Kidney epithelial cell (primary cell): ENCODE measurements around the gene SFTPB. TPM values are rescaled to one million over a fixed set of nuclear protein-coding genes. Genes with fewer than 3 reads are reported as not detected.

ENCODE experiments used
- DNase-seq: peaks from one replicate; pipeline ENCODE4 v3.0.0-alpha.2; 2010; ENCODE audit warnings: low read depth
- H3K27me3 ChIP-seq: 2 replicates; pipeline ENCODE4 v1.6.0; 2011; ENCODE audit warnings: low read length; ENCODE audit not compliant: control insufficient read depth, insufficient read depth
- H3K36me3 ChIP-seq: 2 replicates; pipeline ENCODE4 v1.5.1; 2011; ENCODE audit warnings: low read length; ENCODE audit not compliant: control insufficient read depth, insufficient read depth
- H3K4me3 ChIP-seq: 2 replicates; pipeline ENCODE4 v1.5.1; 2011; ENCODE audit warnings: low read depth, mild to moderate bottlenecking, control low read depth, low read length
- CTCF ChIP-seq: IDR thresholded peaks from 2 replicates; pipeline ENCODE4 v1.5.1; 2011; ENCODE audit warnings: mild to moderate bottlenecking, moderate library complexity, low read length, control low read depth, inconsistent platforms; ENCODE audit not compliant: insufficient read depth, poor library complexity, severe bottlenecking
- total RNA-seq: library from RNA; depleted of rRNA; stranded (reverse); fragments of >200 nt; gene quantifications from 2 replicates; pipeline ENCODE4 v1.2.3, GENCODE V29; 2015

The SFTPB gene
- total RNA-seq, 1 donor from 2014 or later = not detected

DNA sequence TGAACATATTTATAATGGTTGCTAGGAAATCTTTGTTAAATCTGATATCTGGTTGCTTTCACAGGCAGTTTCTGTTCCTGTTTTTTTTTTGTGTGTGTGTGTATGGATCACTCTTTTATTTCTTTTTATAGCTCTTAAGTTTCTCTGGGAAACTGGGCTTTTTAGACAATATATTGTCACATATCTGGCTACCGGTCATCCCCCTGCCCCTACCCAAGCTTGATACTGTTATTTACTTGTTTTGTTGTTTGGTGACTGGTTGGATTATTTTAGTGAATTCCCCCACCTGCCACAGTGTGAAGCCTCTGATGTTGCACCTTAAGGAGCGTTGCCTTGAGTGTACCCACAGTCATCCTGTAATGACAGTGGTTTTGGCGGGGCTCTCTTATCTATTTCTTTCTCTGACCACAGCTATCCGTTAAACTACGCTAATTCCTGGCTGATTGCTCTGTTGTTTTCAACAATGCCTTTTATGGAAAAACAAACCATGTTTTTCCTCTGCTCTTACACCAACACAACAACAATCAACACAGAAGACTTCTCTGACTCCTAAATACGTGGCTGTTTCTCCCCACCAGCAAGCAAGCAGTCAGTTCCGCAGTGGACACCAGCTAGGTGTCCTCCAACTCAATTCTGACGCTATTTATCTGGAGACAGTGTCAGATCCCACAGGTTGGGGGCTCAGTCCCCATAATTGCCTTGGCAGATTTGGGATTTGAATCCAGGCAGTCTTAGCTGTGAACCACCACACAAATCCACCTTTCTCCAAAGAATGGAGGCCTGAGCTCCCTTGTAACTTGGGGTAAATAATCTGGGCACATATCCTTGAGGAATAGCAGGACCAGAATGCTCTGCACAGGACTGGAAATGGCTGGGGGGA lies 37.0 kb upstream of the SFTPB start:
- no peak for DNase-seq
- Histone ChIP-seq H3K4me3 (no peak overlapping the region), H3K36me3 (no peaks in the 10 kb centered on the region), H3K27me3 (no peaks in the 10 kb centered on the region)
- TF ChIP-seq CTCF = no peak

DNA sequence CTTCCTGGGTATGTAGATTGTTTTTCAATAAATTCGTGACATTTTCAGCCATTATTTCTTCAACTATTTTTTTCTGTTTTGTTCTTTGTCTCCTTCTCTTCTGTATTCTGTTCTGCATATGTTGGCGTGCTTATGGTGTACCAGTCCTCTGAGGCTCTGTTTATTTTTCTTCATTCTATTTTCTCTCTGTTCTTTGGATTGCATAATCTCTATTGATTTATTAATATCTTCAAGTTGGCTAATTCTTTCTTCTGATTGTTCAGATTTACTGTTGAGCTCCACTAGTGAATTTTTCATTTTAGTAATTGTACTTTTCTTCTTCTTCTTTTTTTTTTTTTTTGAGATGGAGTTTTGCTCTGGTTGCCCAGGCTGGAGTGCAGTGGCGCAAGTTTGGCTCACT lies 36.0 kb upstream of the SFTPB start:
- TF ChIP-seq CTCF = no peak
- H3K27me3 ChIP-seq = no peaks in the 10 kb centered on the region

GRCh38 chr2:85703329-85703728 lies 35.3 kb upstream of the SFTPB start:
- no peak for DNase-seq
- no peaks in the 10 kb centered on the region for H3K27me3 ChIP-seq
- H3K4me3 ChIP-seq = no peak overlapping the region
- TF ChIP-seq CTCF = no peak
- no peaks in the 10 kb centered on the region for H3K36me3 ChIP-seq

More for the DNA sequence above, 36.0 kb upstream of the SFTPB start:
- DNase-seq = no peak
- Histone ChIP-seq H3K36me3 (no peaks in the 10 kb centered on the region), H3K4me3 (no peak overlapping the region)

DNA sequence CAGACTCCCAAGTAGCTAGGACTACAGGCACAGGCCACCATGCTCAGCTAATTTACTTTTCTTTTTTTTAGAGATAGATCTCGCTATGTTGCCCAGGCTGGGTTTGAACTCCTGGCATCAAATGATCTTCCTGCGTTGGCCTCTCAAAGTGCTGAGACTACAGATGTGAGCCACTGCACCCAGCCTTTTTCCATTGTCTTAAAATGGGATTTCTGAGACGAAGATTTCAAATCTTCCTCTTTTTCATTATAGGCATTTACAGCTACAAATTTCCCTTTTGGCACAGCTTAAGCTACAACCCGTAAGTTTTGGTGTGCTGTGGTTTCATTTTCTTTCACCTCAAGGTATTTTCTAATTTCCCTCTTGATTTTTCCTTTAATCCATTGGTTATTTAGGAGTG lies 34.8 kb upstream of the SFTPB start:
- no peak overlapping the region for H3K4me3 ChIP-seq

GRCh38 chr2:85702172-85702571 lies 34.2 kb upstream of the SFTPB start:
- TF ChIP-seq CTCF = no peak
- no peak overlapping the region for H3K4me3 ChIP-seq
- DNase-seq = no peak
- no peaks in the 10 kb centered on the region for H3K27me3 ChIP-seq
- no peaks in the 10 kb centered on the region for H3K36me3 ChIP-seq

More for the DNA sequence above, 34.8 kb upstream of the SFTPB start:
- no peak for TF ChIP-seq CTCF
- Histone ChIP-seq H3K27me3 (no peaks in the 10 kb centered on the region), H3K36me3 (no peaks in the 10 kb centered on the region)
- DNase-seq = no peak

- Histone ChIP-seq H3K4me3 (no peak overlapping the region), H3K27me3 (no peaks in the 10 kb centered on the region), H3K36me3 (no peaks in the 10 kb centered on the region)
- no peak for DNase-seq
- TF ChIP-seq CTCF = no peak
Observed at GRCh38 chr2:85699325-85699724, 31.3 kb upstream of the SFTPB start.
